RWPE2 (cell line): ENCODE data around the gene SPDYE4.

ENCODE experiments used
- ATAC-seq: fragments of 200-7000 bp; cut with Tn5 transposase; 3 replicates; pipeline ENCODE4 v1.9.1; 2021; ENCODE audit warnings: low read depth
- DNase-seq: peaks from one replicate; pipeline ENCODE4 v3.0.0-alpha.2; 2020; ENCODE audit warnings: low spot score
- H3K27ac ChIP-seq: fragments of 450-650 bp; 2 replicates; pipeline ENCODE4 v1.5.1; 2017; ENCODE audit warnings: mild to moderate bottlenecking; ENCODE audit not compliant: poor library complexity, severe bottlenecking
- H3K27me3 ChIP-seq: fragments of 250-450 bp; sonication (Bioruptor Pico); 2 replicates; pipeline ENCODE4 v1.5.1; 2021; ENCODE audit warnings: mild to moderate bottlenecking, moderate library complexity; ENCODE audit not compliant: insufficient read depth, poor library complexity, severe bottlenecking
- H3K36me3 ChIP-seq: fragments of 250-450 bp; sonication (Bioruptor Pico); 2 replicates; pipeline ENCODE4 v1.5.1; 2020; ENCODE audit warnings: low read depth, mild to moderate bottlenecking, moderate library complexity
- H3K4me1 ChIP-seq: fragments of 250-450 bp; sonication (Bioruptor Pico); 2 replicates; pipeline ENCODE4 v1.5.1; 2021; ENCODE audit warnings: mild to moderate bottlenecking, moderate library complexity; ENCODE audit not compliant: insufficient read depth, poor library complexity, severe bottlenecking
- H3K4me3 ChIP-seq: fragments of 250-450 bp; sonication (Bioruptor Pico); 2 replicates; pipeline ENCODE4 v1.5.1; 2021; ENCODE audit warnings: mild to moderate bottlenecking, moderate library complexity; ENCODE audit not compliant: severe bottlenecking
- H3K9me3 ChIP-seq: fragments of 250-450 bp; sonication (Bioruptor Pico); 2 replicates; pipeline ENCODE4 v1.5.1; 2021; ENCODE audit warnings: mild to moderate bottlenecking, moderate library complexity; ENCODE audit not compliant: severe bottlenecking
- CTCF ChIP-seq: fragments of 450-650 bp; IDR thresholded peaks from one replicate; pipeline ENCODE4 v1.5.1; 2017; ENCODE audit warnings: mild to moderate bottlenecking, moderate library complexity; ENCODE audit not compliant: poor library complexity, severe bottlenecking

SPDYE4 gene

DNA sequence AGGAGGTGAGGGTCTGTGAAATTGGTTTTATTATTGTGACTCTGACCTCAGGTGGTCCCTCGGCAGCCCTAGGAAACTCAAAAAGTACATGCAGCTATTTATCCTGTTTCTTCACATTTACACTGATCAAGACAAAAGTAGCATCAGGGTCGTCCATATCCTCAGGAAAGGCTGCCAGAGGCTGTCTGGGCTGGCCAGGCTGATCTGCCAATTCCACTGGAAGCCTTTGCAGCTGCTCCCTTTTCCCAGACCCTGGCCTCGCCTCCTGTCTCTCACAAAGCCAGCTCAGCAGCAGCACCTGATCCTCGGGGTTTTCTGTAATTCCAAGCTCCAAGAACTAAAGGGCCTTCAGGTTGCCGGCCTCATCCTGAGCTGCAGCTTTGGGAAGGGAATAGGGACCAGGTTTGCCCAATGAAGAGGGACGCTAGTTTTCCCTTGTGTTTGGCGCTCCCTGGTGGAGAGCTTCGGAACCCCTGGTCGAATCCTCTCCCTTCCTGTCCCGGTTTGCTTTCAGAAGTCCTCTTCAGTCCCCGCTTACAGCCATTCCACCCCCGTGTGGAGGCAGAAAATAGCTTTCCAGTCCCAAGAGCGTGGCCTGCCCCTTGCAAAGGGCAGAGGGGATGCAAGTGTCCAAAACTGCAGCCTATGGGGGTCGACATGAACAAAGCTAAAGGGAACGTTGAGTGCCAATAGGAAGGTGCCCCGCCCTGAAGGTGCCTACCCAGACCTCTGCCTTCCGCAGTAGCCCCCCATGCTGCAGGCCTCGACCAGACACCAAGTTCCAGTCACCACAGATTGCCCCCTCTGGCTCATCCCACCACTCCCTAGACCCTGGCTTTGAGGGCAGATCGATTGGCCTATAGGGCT lies 27.4 kb upstream of the SPDYE4 start:
- no peak overlapping the region for H3K27ac ChIP-seq
- ATAC-seq (peak; percentile 84), DNase-seq (no peak)
- H3K9me3 ChIP-seq: no peaks in the 10 kb centered on the region
- no peaks in the 10 kb centered on the region for H3K36me3 ChIP-seq
- peak; percentile 77 for TF ChIP-seq CTCF
- no peaks in the 10 kb centered on the region for H3K27me3 ChIP-seq
- no peaks in the 10 kb centered on the region for H3K4me1 ChIP-seq
- H3K4me3 ChIP-seq: no peak overlapping the region

GRCh38 chr17:8782176-8782575 lies 23.8 kb upstream of the SPDYE4 start:
- ATAC-seq (no peak), DNase-seq (no peak)
- Histone ChIP-seq H3K27me3 (no peaks in the 10 kb centered on the region), H3K4me1 (peaks cover 7% of the 10 kb centered on the region), H3K36me3 (no peaks in the 10 kb centered on the region), H3K27ac (no peak overlapping the region), H3K9me3 (no peaks in the 10 kb centered on the region), H3K4me3 (no peak overlapping the region)
- no peak for TF ChIP-seq CTCF

- no peak for DNase-seq
- no peaks in the 10 kb centered on the region for H3K9me3 ChIP-seq
- H3K27ac ChIP-seq: no peak overlapping the region
- no peaks in the 10 kb centered on the region for H3K27me3 ChIP-seq
- no peak for TF ChIP-seq CTCF
- H3K4me3 ChIP-seq: no peak overlapping the region
- no peaks in the 10 kb centered on the region for H3K36me3 ChIP-seq
- peaks cover 7% of the 10 kb centered on the region for H3K4me1 ChIP-seq
- ATAC-seq: no peak
Observed at GRCh38 chr17:8781776-8782175, 23.4 kb upstream of the SPDYE4 start.

- TF ChIP-seq CTCF: no peak
- no peak for ATAC-seq
- H3K4me1 ChIP-seq: peaks cover 7% of the 10 kb centered on the region
- DNase-seq: no peak
- no peaks in the 10 kb centered on the region for H3K36me3 ChIP-seq
- H3K27ac ChIP-seq: no peak overlapping the region
- H3K4me3 ChIP-seq: no peak overlapping the region
- H3K27me3 ChIP-seq: no peaks in the 10 kb centered on the region
- no peaks in the 10 kb centered on the region for H3K9me3 ChIP-seq
Observed at GRCh38 chr17:8776881-8777280, 18.5 kb upstream of the SPDYE4 start.

DNA sequence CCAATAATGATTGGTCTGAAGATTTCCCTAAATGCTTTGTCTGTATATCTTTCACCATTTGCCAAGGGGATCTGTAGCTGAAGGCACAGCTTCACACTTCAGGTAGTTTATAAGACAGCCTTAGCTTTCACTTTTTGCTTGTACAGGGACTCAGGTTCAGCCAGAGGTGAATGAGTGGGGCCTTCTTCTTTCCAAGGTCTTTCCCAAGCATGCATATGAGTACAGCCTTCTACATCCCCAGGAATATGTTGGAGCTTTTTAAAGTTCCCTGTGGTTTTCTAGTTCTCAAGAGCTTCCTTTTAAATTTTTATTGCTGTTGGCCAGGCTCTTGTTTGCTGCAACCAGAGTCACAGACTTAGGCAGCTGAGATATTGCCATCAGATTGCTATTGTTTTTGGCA lies 17.9 kb upstream of the SPDYE4 start:
- Histone ChIP-seq H3K4me1 (peaks cover 7% of the 10 kb centered on the region), H3K36me3 (no peaks in the 10 kb centered on the region), H3K4me3 (no peak overlapping the region), H3K27me3 (no peaks in the 10 kb centered on the region), H3K9me3 (no peaks in the 10 kb centered on the region), H3K27ac (no peak overlapping the region)
- DNase-seq: no peak
- TF ChIP-seq CTCF: no peak
- no peak for ATAC-seq
